KMS-11 (cell line): ENCODE data around the gene AMFR.

Experiments used
- H2AFZ ChIP-seq: fragments of 200-600 bp; sonication (generic); 2 replicates; pipeline ENCODE4 v1.6.1; 2016; ENCODE audit warnings: antibody characterized with exemption, mixed run types, low read depth
- H3K27ac ChIP-seq: fragments of 200-600 bp; sonication (generic); 2 replicates; pipeline ENCODE4 v1.6.1; 2016; ENCODE audit warnings: mild to moderate bottlenecking, mixed run types
- H3K27me3 ChIP-seq: fragments of 200-600 bp; sonication (generic); 2 replicates; pipeline ENCODE4 v1.6.1; 2017; ENCODE audit warnings: mild to moderate bottlenecking, low read depth, mixed run types, moderate library complexity; ENCODE audit not compliant: insufficient read depth
- H3K36me3 ChIP-seq: fragments of 200-600 bp; sonication (generic); 2 replicates; pipeline ENCODE4 v1.6.1; 2017; ENCODE audit warnings: mild to moderate bottlenecking, mixed run types; ENCODE audit not compliant: insufficient read depth
- H3K4me1 ChIP-seq: fragments of 200-600 bp; sonication (generic); 2 replicates; pipeline ENCODE4 v1.6.1; 2016; ENCODE audit warnings: mild to moderate bottlenecking, low read depth, mixed run types; ENCODE audit not compliant: poor library complexity, severe bottlenecking
- H3K4me2 ChIP-seq: fragments of 200-600 bp; sonication (generic); 2 replicates; pipeline ENCODE4 v1.7.0; 2016; ENCODE audit warnings: mild to moderate bottlenecking, mixed run types
- H3K4me3 ChIP-seq: fragments of 200-600 bp; sonication (generic); IDR thresholded peaks from 2 replicates; pipeline ENCODE4 v1.6.1; 2017; ENCODE audit warnings: low read depth, low read length, mixed read lengths; ENCODE audit not compliant: insufficient read depth
- H3K79me2 ChIP-seq: fragments of 200-600 bp; sonication (generic); 2 replicates; pipeline ENCODE4 v1.6.1; 2016; ENCODE audit warnings: low read depth, mixed run types; ENCODE audit not compliant: insufficient read depth
- H3K9ac ChIP-seq: fragments of 200-600 bp; sonication (generic); 2 replicates; pipeline ENCODE4 v1.6.1; 2016; ENCODE audit warnings: mild to moderate bottlenecking, mixed run types
- H4K20me1 ChIP-seq: fragments of 200-600 bp; sonication (generic); 2 replicates; pipeline ENCODE4 v1.6.1; 2016; ENCODE audit warnings: mild to moderate bottlenecking, mixed run types; ENCODE audit not compliant: insufficient read depth
- TF ChIP-seq, protein P1 (sequence below): fragments of 200-600 bp; sonication (generic); conservative IDR thresholded peaks from 2 replicates; pipeline ENCODE4 v1.6.1; 2017; ENCODE audit warnings: low read depth, mild to moderate bottlenecking, antibody characterized with exemption, low read length, moderate library complexity, mixed read lengths

The AMFR gene

DNA sequence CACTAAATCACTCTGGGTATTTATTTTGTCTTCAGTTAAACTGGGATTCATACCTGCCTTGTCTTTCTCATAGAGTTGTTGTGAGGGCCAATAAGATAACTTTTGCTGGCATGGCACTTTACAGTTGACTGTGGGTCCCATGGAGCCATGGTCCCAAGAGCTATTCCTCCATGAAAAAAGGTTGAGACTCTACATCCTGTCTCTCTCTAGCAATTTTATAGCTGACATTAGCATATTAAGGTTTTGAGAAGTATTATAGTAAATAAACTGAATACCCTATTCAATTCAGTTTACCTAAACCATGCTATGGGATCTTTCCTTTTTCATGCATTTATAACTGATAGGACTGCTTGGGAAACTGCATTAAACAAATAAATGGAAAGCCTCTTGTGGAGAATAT, 43.5 kb upstream of the AMFR start:
- no peak overlapping the region for H2AFZ ChIP-seq
- no peak overlapping the region for H3K27ac ChIP-seq
- no peaks in the 10 kb centered on the region for H3K27me3 ChIP-seq
- TF ChIP-seq, protein P1, sequence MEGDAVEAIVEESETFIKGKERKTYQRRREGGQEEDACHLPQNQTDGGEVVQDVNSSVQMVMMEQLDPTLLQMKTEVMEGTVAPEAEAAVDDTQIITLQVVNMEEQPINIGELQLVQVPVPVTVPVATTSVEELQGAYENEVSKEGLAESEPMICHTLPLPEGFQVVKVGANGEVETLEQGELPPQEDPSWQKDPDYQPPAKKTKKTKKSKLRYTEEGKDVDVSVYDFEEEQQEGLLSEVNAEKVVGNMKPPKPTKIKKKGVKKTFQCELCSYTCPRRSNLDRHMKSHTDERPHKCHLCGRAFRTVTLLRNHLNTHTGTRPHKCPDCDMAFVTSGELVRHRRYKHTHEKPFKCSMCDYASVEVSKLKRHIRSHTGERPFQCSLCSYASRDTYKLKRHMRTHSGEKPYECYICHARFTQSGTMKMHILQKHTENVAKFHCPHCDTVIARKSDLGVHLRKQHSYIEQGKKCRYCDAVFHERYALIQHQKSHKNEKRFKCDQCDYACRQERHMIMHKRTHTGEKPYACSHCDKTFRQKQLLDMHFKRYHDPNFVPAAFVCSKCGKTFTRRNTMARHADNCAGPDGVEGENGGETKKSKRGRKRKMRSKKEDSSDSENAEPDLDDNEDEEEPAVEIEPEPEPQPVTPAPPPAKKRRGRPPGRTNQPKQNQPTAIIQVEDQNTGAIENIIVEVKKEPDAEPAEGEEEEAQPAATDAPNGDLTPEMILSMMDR = no peak
- peaks cover 3% of the 10 kb centered on the region; the same call in 1 of the 2 replicates for H3K36me3 ChIP-seq
- no peak overlapping the region for H3K4me2 ChIP-seq
- no peaks in the 10 kb centered on the region for H4K20me1 ChIP-seq
- no peaks in the 10 kb centered on the region for H3K4me1 ChIP-seq
- H3K9ac ChIP-seq = no peak overlapping the region
- H3K4me3 ChIP-seq = no peak overlapping the region
- no peaks in the 10 kb centered on the region for H3K79me2 ChIP-seq

- Histone ChIP-seq H3K79me2 (no peaks in the 10 kb centered on the region), H3K4me2 (no peak overlapping the region), H3K9ac (no peak overlapping the region), H3K4me3 (no peak overlapping the region), H3K27me3 (no peaks in the 10 kb centered on the region), H3K4me1 (no peaks in the 10 kb centered on the region), H2AFZ (no peak overlapping the region), H3K36me3 (no peaks in the 10 kb centered on the region; the same call in 1 of the 2 replicates), H4K20me1 (no peaks in the 10 kb centered on the region), H3K27ac (no peak overlapping the region)
- TF ChIP-seq, protein P1 = no peak
These were observed 41.0 kb upstream of the AMFR start for GRCh38 chr16:56466344-56466743.

DNA sequence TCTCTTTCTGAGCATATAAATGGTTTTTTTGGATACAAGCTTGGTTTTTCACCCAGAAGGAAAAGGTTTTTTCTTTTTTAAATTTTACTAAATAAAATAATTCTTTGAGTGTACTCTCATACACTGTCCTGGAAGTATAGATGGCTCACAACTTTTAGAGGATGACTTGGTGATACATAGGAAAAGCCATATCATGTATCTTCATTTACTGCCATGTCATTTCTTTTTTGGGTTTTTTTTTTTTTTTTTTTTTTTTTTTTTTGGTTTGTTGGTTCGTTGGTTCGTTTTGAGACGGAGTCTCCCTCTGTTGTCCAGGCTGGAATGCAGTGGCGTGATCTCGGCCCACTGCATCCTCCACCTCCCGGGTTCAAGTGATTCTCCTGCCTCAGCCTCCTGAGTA, 37.8 kb upstream of the AMFR start:
- TF ChIP-seq, protein P1 = no peak
- H4K20me1 ChIP-seq = no peaks in the 10 kb centered on the region

DNA sequence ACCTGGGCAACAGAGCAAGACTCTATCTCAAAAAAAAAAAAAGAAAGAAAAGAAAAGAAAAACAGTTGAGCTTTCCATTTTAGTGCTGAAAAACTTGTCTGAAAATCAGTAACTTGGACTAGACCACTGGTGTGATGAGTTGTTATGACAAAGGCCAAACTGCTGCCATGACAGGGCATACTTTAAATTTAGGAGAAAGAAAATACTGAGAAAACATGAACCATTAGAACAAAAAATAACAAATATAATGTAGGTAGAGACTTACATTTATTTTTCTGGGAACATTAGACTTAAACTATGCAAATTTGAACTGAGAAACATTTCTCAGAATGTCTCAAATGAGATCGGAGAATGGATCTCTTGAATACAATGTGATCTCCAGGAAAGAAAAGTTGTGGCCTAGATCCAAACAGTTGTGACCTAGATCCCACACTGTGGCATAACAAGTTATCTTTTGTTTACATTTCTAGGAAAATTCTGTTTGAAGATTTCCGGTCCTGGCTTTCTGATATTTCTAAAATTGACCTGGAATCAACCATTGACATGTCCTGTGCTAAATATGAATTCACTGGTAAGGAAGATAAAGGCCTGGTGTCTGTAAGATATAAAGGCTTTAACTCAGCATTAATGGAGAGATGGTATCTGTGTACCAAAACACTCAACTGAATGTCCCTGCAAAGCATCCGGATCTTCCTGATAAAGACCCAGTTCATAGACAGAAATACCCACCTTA, 36.9 kb upstream of the AMFR start:
- Histone ChIP-seq H3K27ac (no peak overlapping the region), H3K4me2 (no peak overlapping the region), H3K4me3 (no peak overlapping the region), H2AFZ (no peak overlapping the region), H4K20me1 (no peaks in the 10 kb centered on the region), H3K9ac (no peak overlapping the region), H3K4me1 (no peaks in the 10 kb centered on the region), H3K36me3 (no peaks in the 10 kb centered on the region), H3K27me3 (no peaks in the 10 kb centered on the region), H3K79me2 (no peaks in the 10 kb centered on the region)
- TF ChIP-seq, protein P1 = no peak

More for the DNA sequence above, 37.8 kb upstream of the AMFR start:
- H3K79me2 ChIP-seq = no peaks in the 10 kb centered on the region
- H3K4me2 ChIP-seq = no peak overlapping the region
- no peak overlapping the region for H3K4me3 ChIP-seq
- no peaks in the 10 kb centered on the region for H3K27me3 ChIP-seq
- no peak overlapping the region for H3K27ac ChIP-seq
- no peaks in the 10 kb centered on the region for H3K4me1 ChIP-seq
- no peaks in the 10 kb centered on the region; the same call in 1 of the 2 replicates for H3K36me3 ChIP-seq
- H3K9ac ChIP-seq = no peak overlapping the region
- H2AFZ ChIP-seq = no peak overlapping the region
